HepG2 (cell line): ENCODE data around the gene SSU72. TPM values are rescaled to one million over a fixed set of nuclear protein-coding genes. Genes with fewer than 3 reads are reported as not detected.

ENCODE experiments used
- ATAC-seq: fragments of 200-7000 bp; cut with Tn5 transposase; 3 replicates; pipeline ENCODE4 v1.9.1; 2020; ENCODE audit warnings: mild to moderate bottlenecking, moderate library complexity
- BruUV-seq: library from RNA; stranded (reverse); fragments of 400-500 nt; replicated peaks from 2 replicates; lab custom pipeline; 2021; lab: Mats Ljungman, UMichigan
- CTCF ChIA-PET: fragments of 300-600 bp; formaldehyde crosslinking; extraction: SDS; loops from one replicate; lab custom pipeline; 2021; ENCODE audit warnings: low total read pairs, inconsistent platforms, low intra/inter-chr PET ratio; lab: Yijun Ruan, JAX
- POLR2A ChIA-PET: fragments of 350-600 bp; sonication (Branson Sonifier 250); formaldehyde crosslinking; loops from one replicate; lab custom pipeline; 2020; ENCODE audit warnings: antibody characterized with exemption, inconsistent platforms; lab: Yijun Ruan, JAX
- DNase-seq: peaks from one replicate; pipeline ENCODE4 v3.0.0-alpha.2; 2015; ENCODE audit warnings: low spot score
- FAIRE-seq: peaks from 3 replicates; lab custom pipeline; 2011; peaks lifted over from hg19 to GRCh38; lab: Jason Lieb, UNC
- H2AFZ ChIP-seq: one replicate; pipeline ENCODE4 v1.6.1; 2011; ENCODE audit warnings: low read length, inconsistent platforms
- H3K27ac ChIP-seq: fragments of 300-600 bp; 3 replicates; pipeline ENCODE4 v1.8.0; 2011; ENCODE audit warnings: mixed run types, mild to moderate bottlenecking, mixed read lengths, low read length, inconsistent platforms; ENCODE audit not compliant: insufficient read depth; ENCODE audit errors: extremely low read length
- H3K27me3 ChIP-seq, 2 experiments: fragments of 200-600 bp in 1 of 2; 2 replicates in 1 of 2; 3 replicates in 1 of 2; pipeline versions ENCODE4 v1.6.0 to v1.8.0; 2011; ENCODE audit warnings: low read length in 2 of 2, mild to moderate bottlenecking in 2 of 2, moderate library complexity in 2 of 2, inconsistent platforms in 1 of 2; ENCODE audit not compliant: insufficient read depth in 2 of 2, control insufficient read depth in 1 of 2
- H3K36me3 ChIP-seq, 2 experiments: fragments of 200-600 bp in 1 of 2; replicated peaks in 1 of 2; 2 replicates in 1 of 2; 3 replicates in 1 of 2; pipeline versions ENCODE4 v1.5.1 to v1.8.0; 2011; ENCODE audit warnings: low read length in 2 of 2, inconsistent platforms in 1 of 2; ENCODE audit not compliant: insufficient read depth in 2 of 2, control insufficient read depth in 1 of 2
- H3K4me1 ChIP-seq: 2 replicates; pipeline ENCODE4 v1.5.1; 2012; ENCODE audit warnings: low read length, inconsistent platforms; ENCODE audit not compliant: insufficient read depth
- H3K4me2 ChIP-seq: 2 replicates; pipeline ENCODE4 v1.6.0; 2011; ENCODE audit warnings: low read depth, low read length, inconsistent platforms
- H3K4me3 ChIP-seq, 3 experiments: fragments of 200-600 bp in 1 of 3; sonication (generic), shearing (Covaris generic) in 1 of 3; replicated peaks in 1 of 3; 2 replicates each; pipeline ENCODE4 v1.5.1; 2011 to 2016; ENCODE audit warnings: low read length in 3 of 3, inconsistent platforms in 2 of 3, low read depth in 2 of 3, mild to moderate bottlenecking in 2 of 3, control low read depth in 1 of 3, mixed read lengths in 1 of 3; ENCODE audit not compliant: insufficient read depth in 1 of 3
- H3K79me2 ChIP-seq: one replicate; pipeline ENCODE4 v1.6.1; 2011; ENCODE audit warnings: low read length, inconsistent platforms; ENCODE audit not compliant: insufficient read depth
- H3K9ac ChIP-seq: 2 replicates; pipeline ENCODE4 v1.6.0; 2011; ENCODE audit warnings: mild to moderate bottlenecking, low read depth, low read length, inconsistent platforms; ENCODE audit not compliant: insufficient read depth
- H3K9me3 ChIP-seq: 2 replicates; pipeline ENCODE4 v1.5.1; 2012; ENCODE audit warnings: mild to moderate bottlenecking, low read length
- H4K20me1 ChIP-seq: 2 replicates; pipeline ENCODE4 v1.6.0; 2011; ENCODE audit warnings: inconsistent platforms, mild to moderate bottlenecking, low read length, moderate library complexity; ENCODE audit not compliant: insufficient read depth
- ARHGAP35 ChIP-seq: sonication (generic); formaldehyde crosslinking; IDR thresholded peaks from 2 replicates; pipeline ENCODE4 v1.9.0; 2022; ENCODE audit warnings: mild to moderate bottlenecking, inconsistent platforms, moderate library complexity, missing genetic modification reagents, borderline replicate concordance
- CBX5 ChIP-seq: sonication (generic); formaldehyde crosslinking; IDR thresholded peaks from 2 replicates; pipeline ENCODE4 v1.4.0; 2020; ENCODE audit warnings: missing genetic modification reagents, borderline replicate concordance
- MXD1 ChIP-seq: sonication (generic); formaldehyde crosslinking; IDR thresholded peaks from 2 replicates; pipeline ENCODE4 v1.4.0; 2020; ENCODE audit warnings: mild to moderate bottlenecking, missing genetic modification reagents
- POLR2AphosphoS2 ChIP-seq: IDR thresholded peaks from 2 replicates; pipeline ENCODE4 v1.6.1; 2011; ENCODE audit warnings: low read depth, low read length, improper control_type of control experiment
- RNF219 ChIP-seq: sonication (generic); formaldehyde crosslinking; IDR thresholded peaks from 2 replicates; pipeline ENCODE4 v1.5.0; 2020; ENCODE audit warnings: mild to moderate bottlenecking, missing genetic modification reagents
- ZFY ChIP-seq: sonication (generic); formaldehyde crosslinking; IDR thresholded peaks from 2 replicates; pipeline ENCODE4 v1.4.0; 2020; ENCODE audit warnings: missing genetic modification reagents
- ZNF280D ChIP-seq: sonication (generic); formaldehyde crosslinking; IDR thresholded peaks from 2 replicates; pipeline ENCODE4 v1.5.1; 2020; ENCODE audit warnings: mild to moderate bottlenecking, missing genetic modification reagents
- WGBS: methylation state at CpG from one replicate; pipeline ENCODE4 v1.1.6; 2017; ENCODE audit warnings: low lambda C conversion rate; 5-methylcytosine and 5-hydroxymethylcytosine counted together
- in situ Hi-C: cut with HindIII; loops from 2 replicates; pipeline ENCODE4 v1.10.0; 2017; ENCODE audit warnings: low pct_unique_long_range_greater_than_20kb; ENCODE audit not compliant: extremely low pct_ligation_motif_present
- intact Hi-C: fragments of 100-400 bp; cut with micrococcal nuclease; formaldehyde crosslinking; loops from one replicate; pipeline ENCODE4 v1.10.0; 2022; ENCODE audit not compliant: unreplicated experiment
- polyA plus RNA-seq, 8 experiments: library from polyadenylated mRNA; depleted of rRNA in 3 of 8; stranded (reverse) in 7 of 8; unstranded in 1 of 8; fragments of >200 nt; fragmentation: Illumina TruSeq in 4 of 8; extraction: Trizol in 4 of 8; gene quantifications; 2 replicates each; pipeline versions ENCODE4 v1.2.1 to v1.2.3, GENCODE V29; 2011 to 2016; ENCODE audit warnings: low read depth in 4 of 8, missing spikeins in 1 of 8, mixed read lengths in 1 of 8; ENCODE audit not compliant: insufficient read depth in 1 of 8
- total RNA-seq, 5 experiments: library from RNA; depleted of rRNA; stranded (reverse); fragments of >200 nt; fragmentation: Illumina TruSeq; extraction: Trizol; gene quantifications; 2 replicates each; pipeline ENCODE4 v1.2.3, GENCODE V29; 2016; ENCODE audit warnings: low read depth in 1 of 5

Gene SSU72
- total and polyA plus RNA-seq, 2 of the 13 experiments (the other 11 are each of a cell fraction or from before 2014, with no cell fraction given): 42.8 to 67.1 TPM

- no peak for TF ChIP-seq MXD1 (CRISPR knock-in tag)
These were observed 35.7 kb downstream of the SSU72 start (continued) for GRCh38 chr1:1538989-1539309.

- intact Hi-C loops: no loop called here
- Histone ChIP-seq H3K36me3 (peaks cover 5 to 11% of the 10 kb centered on the region in 2 experiments; a peak in 3 of 5 replicates), H3K4me3 (no peak overlapping the region), H2AFZ (no peak overlapping the region), H3K4me1 (no peaks in the 10 kb centered on the region), H3K27ac (no peak overlapping the region), H4K20me1 (no peaks in the 10 kb centered on the region), H3K9me3 (no peaks in the 10 kb centered on the region), H3K9ac (no peak overlapping the region), H3K79me2 (no peaks in the 10 kb centered on the region), H3K27me3 (no peaks in the 10 kb centered on the region), H3K4me2 (no peak overlapping the region)
- WGBS: 92% methylated on average over 16 of the region's 23 CpGs
- CTCF ChIA-PET: no interaction called here
- in situ Hi-C loops: no loop called here
- no peak for FAIRE-seq
- DNase-seq: no peak
- BruUV-seq: no TSS peak
- POLR2A ChIA-PET: no interaction called here
- TF ChIP-seq ARHGAP35 (CRISPR knock-in tag) (no peak), CBX5 (no peak), POLR2AphosphoS2 (no peak), RNF219 (no peak), ZNF280D (CRISPR knock-in tag) (no peak), ZFY (CRISPR knock-in tag) (no peak)
- ATAC-seq: peak; percentile 5; the same call in 2 of the 3 replicates
These were observed 36.3 kb downstream of the SSU72 start for GRCh38 chr1:1538334-1538733.
